Skeletal muscle cell (primary cell): ENCODE measurements around the gene TMEM132C.

ENCODE experiments used
- DNase-seq: peaks from one replicate; pipeline ENCODE4 v3.0.0-alpha.2; 2010; ENCODE audit warnings: low read depth
- H3K4me3 ChIP-seq: 2 replicates; pipeline ENCODE4 v1.5.1; 2011; ENCODE audit warnings: low read depth, mild to moderate bottlenecking, control low read depth, low read length, moderate library complexity

TMEM132C gene

DNA sequence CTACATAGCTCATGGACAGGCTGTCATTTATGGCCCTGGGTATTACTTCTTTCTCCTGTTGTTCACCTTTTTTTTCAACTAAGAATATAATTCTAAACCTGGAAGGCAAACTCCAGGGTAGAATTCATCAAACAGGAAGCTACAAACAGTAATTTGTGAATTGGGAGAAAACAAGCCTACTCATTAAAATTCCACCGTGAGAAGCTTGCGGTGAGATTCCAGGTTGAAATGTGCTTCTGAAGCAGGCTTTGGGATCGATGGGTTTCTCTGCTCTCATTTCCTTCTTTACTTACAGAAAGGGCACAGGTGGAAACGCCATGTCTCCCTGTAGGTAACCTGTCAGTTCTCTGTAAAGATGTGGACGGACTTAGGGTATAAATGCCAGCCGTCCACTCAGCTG lies 257.5 kb downstream of the TMEM132C start:
- no peak overlapping the region for H3K4me3 ChIP-seq
- no peak for DNase-seq

DNA sequence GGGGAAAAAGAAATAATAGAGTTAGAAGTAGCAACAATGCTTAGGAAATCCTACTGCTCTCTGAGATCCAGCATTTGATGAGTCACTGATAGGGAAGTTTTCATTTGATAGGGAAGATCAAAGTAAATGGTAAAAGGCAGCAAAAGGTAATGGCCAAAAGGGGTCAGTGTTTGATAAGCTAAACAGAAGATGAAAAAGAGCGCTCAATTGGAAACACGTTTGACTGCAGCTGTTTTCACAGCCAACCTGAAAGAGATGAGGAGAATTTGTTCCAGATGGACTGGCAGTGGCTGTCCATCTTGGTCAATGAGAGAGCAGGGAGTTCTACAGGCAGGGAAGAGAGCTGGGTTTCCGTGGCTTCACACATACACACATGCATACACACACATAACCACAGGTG lies 264.2 kb downstream of the TMEM132C start:
- DNase-seq, result no peak
- no peak overlapping the region for H3K4me3 ChIP-seq

DNA sequence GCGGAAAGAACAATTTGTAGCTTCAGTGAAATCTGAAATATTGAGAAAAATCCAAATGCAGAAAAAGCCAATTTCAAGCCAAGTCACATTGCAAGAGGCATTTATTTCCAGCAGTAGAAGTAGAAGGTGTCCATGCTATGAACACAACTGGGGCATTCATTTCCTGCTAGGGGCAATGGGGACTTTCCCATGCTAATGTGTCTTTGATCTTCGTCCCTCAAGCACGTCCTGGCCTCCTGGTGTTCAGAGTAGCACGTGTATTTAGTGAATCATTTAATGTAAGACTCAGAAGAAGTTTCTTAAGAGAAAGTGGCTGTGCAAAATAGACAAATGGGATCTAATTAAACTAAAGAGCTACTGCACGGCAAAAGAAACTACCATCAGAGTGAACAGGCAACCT lies 267.9 kb downstream of the TMEM132C start:
- DNase-seq, result no peak

DNA sequence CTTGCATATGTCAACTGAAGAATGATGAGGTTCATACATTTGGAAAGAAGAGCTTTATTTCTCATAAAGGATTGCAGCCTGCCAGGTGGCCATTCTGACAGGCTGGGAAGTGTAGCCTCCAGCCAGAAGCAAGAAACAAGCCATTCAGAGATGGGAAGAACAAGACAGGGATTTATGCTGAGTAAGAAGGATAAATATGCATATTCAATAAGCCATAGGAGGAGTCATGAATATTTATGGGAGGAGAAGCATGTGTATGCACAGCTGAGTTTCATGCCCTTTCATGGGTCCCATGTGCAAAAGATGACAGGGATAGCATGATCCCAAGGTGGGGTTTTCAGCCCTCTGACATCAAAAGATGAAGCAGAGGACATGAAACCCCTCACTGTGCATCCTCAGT lies 269.8 kb downstream of the TMEM132C start:
- DNase-seq, result no peak

More for the DNA sequence above, 267.9 kb downstream of the TMEM132C start:
- no peak overlapping the region for H3K4me3 ChIP-seq

DNA sequence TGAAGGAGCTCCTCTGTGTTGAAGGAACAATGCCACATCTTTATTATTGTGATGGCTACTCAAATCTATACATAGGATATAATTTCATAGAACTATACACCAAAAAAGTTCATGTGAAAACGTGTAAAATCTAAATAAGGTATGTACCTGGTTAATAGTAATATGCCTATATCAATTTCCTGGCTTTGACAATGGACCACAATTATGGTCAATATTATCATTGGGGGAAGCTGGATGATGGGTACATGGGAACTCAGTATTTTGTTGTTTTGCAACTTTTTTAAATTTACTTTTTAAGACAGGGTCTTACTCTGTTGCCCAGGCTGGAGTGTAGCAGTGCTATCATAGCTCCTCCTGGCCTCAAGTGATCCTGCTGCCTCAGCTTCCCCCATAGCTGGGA lies 270.7 kb downstream of the TMEM132C start:
- no peak overlapping the region for H3K4me3 ChIP-seq
- DNase-seq, result no peak

More for the DNA sequence above, 269.8 kb downstream of the TMEM132C start:
- H3K4me3 ChIP-seq, result no peak overlapping the region

DNA sequence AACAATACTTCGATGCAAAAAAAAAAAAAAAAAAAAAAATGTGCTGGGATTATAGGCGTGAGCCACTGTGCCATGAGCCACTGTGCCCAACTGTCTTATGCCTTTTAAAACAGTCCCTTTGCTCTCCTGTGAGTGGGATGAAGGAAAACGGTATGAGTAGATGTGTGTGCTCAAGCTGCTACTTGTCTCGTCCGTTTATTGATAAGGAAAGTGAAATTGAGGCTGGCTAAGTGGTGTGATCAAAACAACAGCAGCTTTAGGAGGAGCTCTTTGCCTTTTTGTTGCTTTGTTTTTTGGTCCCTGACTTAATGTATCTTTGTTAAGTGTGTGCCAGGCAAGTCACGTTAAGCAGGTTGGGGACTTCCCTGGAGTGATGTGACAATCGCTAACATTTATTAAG lies 275.9 kb downstream of the TMEM132C start:
- DNase-seq, result no peak
- H3K4me3 ChIP-seq, result no peak overlapping the region

DNA sequence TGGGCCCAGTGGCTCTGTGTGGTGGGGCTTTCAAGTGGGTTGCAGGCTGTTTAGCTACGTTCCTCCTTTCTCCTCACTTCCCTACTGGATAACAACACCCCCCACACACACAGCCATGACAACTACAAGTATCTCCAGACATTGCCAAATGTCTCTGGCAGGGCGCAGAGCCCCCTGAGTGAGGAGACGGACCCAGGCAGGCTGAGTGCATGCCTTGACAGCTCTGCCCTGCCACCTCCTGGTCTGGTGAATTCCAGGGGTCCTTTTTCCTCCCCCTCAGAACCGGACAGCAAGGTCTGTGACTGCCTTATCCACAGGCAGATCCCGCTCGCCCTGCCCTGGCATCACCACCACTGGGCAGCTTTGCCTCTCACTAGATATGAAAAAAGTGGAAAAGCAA lies 276.5 kb downstream of the TMEM132C start:
- DNase-seq, result no peak
- H3K4me3 ChIP-seq, result no peak overlapping the region

DNA sequence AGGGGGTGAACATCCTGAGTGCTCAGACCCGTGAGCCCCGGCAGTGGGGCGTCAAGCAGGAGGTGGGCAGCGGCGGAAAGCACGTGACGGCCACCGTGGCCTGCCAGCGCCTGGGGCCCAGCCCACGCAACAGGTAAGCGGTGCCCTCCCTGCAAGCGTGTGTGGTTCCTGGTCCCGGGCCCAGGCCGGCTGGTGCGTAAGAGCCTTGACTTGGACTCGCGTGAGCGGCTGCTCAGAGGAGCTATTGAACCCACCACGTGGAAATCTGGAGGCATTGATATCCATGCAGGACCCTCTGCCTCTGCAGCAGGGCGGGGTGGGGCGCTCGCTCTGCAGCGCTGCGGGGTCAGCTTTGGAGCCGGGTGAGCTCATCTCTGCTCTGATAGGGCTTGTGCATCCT lies 277.0 kb downstream of the TMEM132C start:
- no peak overlapping the region for H3K4me3 ChIP-seq
- DNase-seq, result no peak

DNA sequence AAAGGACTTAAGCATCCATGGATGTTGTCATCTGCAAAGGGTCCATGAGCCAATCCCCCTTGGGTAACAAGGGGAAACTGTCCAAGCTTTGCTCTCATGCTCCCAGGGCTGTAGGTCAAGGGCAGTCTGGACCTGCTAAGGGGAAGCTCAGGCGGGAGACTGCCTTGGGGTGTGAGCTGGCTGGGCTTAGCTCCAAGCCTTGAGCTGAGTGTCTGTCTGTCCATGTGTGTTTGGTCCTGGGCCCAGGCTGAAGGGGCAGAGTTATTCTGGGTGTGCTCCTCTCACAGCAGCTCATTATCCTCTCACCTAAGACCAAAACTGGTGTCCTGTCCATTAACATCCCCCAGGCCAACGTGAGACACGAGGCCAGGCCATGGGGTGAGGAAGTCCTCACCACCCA lies 282.0 kb downstream of the TMEM132C start:
- DNase-seq, result no peak
- H3K4me3 ChIP-seq, result no peak overlapping the region

DNA sequence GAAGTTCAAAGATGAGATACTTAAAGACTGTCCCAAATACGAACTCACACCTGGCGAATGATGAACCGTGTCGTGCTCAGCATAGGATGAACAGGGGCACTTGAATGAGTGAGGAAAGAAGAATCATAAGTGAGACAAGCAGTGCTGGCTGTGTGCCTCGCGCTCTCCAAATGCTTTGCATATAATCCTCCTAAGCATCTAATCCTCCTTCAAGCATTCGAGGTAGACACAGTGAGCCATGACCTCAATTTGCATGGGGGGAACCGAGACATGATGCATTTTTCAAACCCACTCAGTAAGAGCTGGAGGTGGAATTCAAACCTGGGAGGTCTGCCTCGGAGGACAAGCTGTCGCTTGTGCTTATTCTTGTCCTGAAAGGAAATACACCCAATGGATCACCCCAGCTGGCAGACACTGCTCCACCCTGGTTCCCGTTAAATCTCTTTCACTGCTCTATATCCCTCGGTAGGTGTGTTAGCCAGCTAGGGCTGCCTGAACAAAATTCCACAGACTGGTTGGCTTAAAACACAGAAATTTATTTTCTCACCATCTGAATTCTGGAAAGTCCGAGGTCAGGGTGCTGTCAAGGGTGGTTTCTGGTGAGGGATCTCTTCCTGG lies 282.7 kb downstream of the TMEM132C start:
- no peak overlapping the region for H3K4me3 ChIP-seq
- DNase-seq, result no peak

DNA sequence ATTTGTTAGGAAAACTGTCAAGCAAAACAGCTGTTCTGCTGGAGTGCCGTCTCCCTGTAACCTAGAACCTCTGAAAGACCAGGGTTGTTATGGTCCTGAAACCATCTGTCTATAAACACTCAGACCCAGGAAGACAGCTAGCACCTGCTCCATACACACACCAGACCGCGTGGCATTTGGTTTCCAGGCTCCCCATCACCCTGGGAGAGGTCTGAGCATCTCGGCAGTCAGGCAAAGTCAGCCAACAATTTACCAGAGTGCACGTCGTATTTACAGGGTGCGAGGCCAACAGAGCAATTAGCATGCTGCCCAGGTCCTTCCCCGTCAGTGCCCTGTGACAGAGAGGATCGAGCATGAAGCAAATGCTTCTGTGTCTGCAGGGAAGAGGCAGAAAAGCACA lies 284.3 kb downstream of the TMEM132C start:
- no peak overlapping the region for H3K4me3 ChIP-seq
- DNase-seq, result no peak

DNA sequence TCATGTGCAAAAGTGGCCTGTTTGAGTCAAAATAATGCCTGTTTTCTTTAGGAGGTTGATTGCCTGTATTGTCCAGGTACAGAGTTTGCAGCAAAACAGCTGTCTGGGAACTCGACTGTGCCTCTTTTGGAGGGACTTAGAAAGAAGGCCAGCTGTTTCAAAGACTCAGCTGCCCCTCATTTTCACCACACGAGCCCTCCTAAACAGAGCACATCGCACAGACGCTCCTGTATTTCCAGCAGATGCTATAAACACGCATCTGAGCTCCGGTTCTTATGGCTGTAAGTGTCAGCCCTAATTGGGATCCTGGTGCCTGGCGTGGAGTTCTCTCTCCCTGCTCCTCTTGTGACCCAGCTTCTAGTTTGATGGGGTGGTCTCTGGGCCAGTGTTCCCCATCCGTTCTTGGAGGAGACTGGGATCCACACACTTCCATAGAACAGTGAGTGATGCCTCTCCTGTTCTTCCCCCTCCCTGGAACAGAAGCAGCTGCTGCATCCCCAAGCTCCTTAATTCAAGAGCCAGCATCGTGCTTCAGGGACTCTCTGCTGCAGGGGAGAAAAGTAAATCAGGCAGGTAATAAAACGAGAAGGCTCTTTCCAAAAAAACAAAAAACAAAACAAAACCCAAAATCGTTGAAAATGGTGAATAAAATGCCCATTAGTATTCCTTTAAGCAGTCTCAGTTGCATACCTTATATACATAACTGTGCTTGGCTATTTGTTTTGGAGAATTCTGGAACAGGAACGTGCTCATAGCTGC lies 287.8 kb downstream of the TMEM132C start:
- no peak for DNase-seq
- H3K4me3 ChIP-seq, result no peak overlapping the region

DNA sequence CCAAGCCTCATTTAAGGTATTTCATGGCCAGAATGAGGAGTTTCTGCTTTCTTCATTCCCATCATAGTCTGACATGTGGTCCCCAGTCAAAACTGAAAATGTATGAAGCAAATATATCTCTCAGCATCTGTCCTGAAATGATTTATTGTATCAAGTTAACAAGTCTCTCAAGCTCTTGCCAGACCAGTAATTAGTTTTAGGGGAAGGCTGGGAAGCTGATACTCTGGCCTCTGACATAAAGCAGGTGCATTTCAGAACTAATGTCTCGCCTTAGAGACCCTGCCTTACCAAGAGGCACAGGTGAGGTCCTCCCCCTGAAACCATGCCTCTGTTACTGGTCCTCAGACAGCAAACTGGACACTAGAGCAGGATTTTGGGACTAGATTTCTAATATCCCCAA lies 290.3 kb downstream of the TMEM132C start:
- DNase-seq, result no peak
- no peak overlapping the region for H3K4me3 ChIP-seq

DNA sequence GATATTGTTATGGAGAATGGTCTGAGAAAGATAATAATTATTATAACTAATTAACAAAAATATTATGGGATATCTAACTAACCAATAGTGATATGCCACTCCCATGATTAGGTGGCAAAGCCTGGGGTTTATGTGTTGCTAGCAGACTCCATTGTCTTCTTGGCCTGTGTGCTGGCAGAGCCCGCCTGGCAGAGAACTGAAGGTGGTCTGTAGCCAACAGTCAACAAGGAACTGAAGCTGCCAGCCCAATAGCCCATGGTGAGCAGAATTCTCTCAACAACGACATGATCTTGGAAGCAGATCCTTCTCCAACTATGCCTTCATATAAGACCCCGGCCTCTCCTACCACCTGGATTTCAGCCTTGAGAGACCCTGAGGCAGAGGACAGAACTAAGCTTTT lies 298.0 kb downstream of the TMEM132C start:
- no peak overlapping the region for H3K4me3 ChIP-seq
- no peak for DNase-seq

DNA sequence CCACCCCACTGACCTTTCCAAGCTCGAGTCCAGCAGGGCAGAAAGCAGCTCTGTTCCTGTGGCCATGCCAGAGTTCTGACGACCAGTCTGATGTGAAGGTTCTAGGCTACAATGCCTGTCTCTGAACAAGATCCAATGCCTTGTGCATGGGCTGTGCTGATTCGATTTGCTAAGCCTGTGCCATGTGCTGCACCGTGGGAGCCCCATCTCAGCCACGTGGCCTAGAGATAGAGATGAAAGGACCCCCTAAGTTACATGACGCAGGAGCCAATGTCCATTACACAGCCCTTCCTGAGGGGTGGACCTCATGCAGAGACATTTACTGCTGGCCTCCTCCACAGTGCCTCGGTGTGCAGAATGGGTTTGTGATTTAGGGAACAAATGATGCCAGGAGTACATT lies 300.8 kb downstream of the TMEM132C start:
- no peak overlapping the region for H3K4me3 ChIP-seq

DNA sequence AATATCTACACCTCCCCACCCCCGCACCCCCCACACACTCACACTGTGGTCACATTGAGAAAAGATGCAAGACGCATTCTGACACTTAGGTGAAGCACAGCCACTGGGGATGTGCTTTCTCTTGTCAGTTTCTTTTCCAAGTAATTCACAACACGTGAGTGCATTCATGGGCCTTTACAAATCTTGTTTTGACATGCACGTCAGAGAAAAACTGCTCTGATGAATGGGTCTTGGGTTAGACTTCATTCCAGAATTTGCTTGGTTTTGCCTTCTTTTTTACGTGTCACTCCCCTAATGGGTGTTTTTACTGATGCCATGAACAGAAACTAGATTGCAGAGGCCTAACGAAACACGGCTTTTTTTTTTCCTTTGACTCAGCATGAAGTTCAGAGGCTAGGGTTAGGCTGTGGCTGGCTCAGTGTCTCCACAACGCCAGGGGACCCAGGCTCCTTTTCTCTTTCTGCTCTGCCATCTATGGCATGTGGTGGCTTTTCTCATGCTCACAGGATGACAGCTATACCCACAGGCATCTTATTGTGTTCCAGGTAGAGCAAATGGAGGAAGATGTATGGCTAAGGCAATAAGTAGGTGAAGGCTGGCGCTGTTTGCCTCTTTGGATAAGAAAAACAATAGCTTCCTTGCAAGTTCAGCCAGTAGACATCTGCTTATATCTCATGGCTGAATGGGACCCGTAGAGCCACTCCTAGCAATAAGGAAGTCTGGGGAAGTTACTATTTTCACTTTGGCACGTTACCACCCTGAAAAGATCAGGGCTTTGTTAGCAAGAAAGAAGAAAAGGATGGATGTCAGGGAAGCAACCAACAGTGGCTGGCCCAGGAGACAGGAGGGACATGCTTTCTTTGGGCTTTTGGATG lies 303.5 kb downstream of the TMEM132C start:
- no peak for DNase-seq
- no peak overlapping the region for H3K4me3 ChIP-seq

More for the DNA sequence above, 300.8 kb downstream of the TMEM132C start:
- no peak for DNase-seq

DNA sequence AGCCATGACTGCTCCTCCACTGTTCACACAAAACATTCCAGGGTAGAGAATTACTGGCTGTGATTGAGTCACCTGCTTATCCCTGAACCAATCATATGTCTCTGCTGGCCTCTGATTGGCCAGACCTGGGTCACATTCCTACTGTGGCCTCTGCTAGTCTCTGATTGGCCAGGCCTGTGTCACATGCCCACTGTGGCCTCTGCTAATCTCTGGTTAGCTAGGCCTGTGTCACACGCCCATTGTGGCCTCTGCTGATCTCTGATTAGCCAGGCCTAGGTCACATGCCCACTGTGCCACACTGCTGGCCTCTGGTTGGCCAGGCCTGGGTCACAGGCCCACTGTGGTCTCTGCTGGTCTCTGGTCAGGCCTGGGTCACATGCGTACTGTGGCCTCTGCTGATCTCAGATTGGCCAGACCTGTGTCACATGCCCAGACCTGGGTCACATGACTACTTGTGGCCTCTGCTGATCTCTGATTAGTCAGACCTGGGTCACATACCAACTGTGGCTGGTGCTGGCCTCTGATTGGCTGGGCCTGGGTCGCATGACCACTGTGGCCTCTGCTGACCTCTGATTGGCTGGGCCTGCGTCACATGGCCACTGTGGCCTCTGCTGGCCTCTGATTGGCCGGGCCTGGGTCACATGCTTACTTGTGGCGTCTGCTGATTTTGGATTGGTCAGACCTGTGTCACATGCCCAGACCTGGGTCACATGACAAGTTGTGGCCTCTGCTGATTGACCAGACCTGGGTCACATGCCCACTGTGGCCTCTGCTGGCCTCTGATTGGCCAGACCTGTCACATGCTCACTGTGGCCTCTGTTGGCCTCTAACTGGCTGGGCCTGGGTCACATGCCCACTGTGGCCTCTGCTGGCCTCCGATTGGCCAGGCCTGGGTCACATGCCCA lies 305.2 kb downstream of the TMEM132C start:
- DNase-seq, result no peak
- no peak overlapping the region for H3K4me3 ChIP-seq

DNA sequence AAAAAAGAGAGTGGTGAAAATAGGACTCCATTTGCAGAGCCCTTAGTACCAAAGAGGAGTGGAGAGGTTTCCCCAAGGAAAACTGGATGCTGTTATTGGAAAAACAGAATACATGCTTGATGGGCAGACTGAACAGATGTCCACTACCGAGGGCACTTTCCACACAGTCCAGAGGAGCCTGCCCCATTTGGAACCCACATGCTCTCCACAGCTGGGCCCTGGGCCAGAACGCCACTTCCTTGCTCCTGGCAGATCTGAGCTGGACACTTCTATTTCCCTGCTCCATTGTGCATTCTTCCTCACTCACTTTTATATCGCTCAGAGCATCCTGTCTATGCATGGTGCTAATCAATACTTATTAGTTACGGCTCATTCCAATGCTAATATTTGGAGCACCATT lies 306.9 kb downstream of the TMEM132C start:
- DNase-seq, result no peak
- no peak overlapping the region for H3K4me3 ChIP-seq

DNA sequence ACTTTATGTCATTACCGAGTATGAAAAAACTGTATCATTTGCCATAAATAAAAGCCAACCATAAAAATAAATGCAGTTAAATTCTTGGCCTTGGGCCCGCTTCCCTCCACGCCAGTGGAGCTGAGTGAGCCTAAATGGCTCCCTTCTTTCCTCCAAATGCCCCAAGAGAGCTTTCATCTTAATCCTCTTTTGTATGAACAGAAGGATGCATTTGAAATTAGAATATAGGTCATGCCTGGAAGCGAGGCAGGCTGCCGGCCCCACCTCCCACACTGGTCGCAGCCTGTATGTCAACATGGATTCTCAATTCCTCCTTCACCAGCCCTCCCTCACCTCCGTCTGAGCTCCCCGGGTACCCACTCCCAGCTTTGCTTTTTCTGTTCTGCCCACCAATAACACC lies 311.1 kb downstream of the TMEM132C start:
- H3K4me3 ChIP-seq, result no peak overlapping the region
- no peak for DNase-seq
